IPS DF 6.9 (cell line): ENCODE measurements around the gene XRCC1.

Source experiments
- DNase-seq: peaks from one replicate; pipeline ENCODE4 v3.0.0-alpha.2; 2013; ENCODE audit warnings: low read depth, low spot score
- H3K27ac ChIP-seq: one replicate; pipeline ENCODE4 v1.5.1; 2013; ENCODE audit warnings: low read length, control low read depth
- H3K27me3 ChIP-seq: 2 replicates; pipeline ENCODE4 v1.6.1; 2013; ENCODE audit warnings: mild to moderate bottlenecking, low read length; ENCODE audit not compliant: control insufficient read depth, insufficient read depth
- H3K36me3 ChIP-seq: 2 replicates; pipeline ENCODE4 v1.6.1; 2013; ENCODE audit warnings: low read length; ENCODE audit not compliant: control insufficient read depth, insufficient read depth
- H3K4me1 ChIP-seq: 2 replicates; pipeline ENCODE4 v1.6.1; 2013; ENCODE audit warnings: low read length; ENCODE audit not compliant: control insufficient read depth, insufficient read depth
- H3K4me3 ChIP-seq: 2 replicates; pipeline ENCODE4 v1.5.1; 2013; ENCODE audit warnings: mild to moderate bottlenecking, low read length
- H3K9me3 ChIP-seq: 2 replicates; pipeline ENCODE4 v1.6.1; 2013; ENCODE audit warnings: low read length, inconsistent platforms; ENCODE audit not compliant: control insufficient read depth, insufficient read depth
- WGBS: extraction: QIAGEN DNeasy Blood & Tissue Kit; methylation state at CpG from one replicate; pipeline ENCODE4 v1.1.7; 2013; ENCODE audit warnings: mixed read lengths, missing lambda C conversion rate; ENCODE audit not compliant: insufficient read length, insufficient coverage; 5-methylcytosine and 5-hydroxymethylcytosine counted together

Gene XRCC1

GRCh38 chr19:43574424-43575155 is 737 bp downstream of the XRCC1 start:
- H3K27ac ChIP-seq, result no peak overlapping the region
- no CpG with 5 or more reads among the region's 12 CpGs for WGBS
- no peaks in the 10 kb centered on the region for H3K9me3 ChIP-seq
- no peaks in the 10 kb centered on the region for H3K27me3 ChIP-seq
- no peaks in the 10 kb centered on the region for H3K36me3 ChIP-seq
- 0 out of 2 replicates have a peak, but pooled peaks cover 2% of the 10 kb centered on the region for H3K4me1 ChIP-seq
- peak overlapping the region; percentile 78; the same call in 1 of the 2 replicates for H3K4me3 ChIP-seq
- no peak for DNase-seq

DNA sequence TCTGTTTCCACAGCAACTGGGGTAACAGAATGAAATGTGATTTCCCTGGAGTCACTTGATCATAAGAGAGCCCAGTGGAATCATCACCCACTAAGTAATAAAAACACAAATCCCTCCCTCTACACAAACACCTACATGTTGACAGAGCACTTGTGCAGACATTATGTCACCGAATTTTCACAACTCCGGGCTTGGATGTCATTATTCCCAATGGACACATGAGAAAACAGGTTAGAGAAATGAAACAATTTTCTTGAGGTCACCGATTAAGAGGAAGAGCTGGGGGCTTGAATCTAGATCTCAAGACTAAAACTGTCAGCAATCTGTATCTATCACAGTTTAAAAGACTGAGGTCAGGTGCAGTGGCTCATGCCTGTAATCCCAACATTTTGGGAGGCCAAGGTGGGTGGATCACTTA is 3.1 kb downstream of the XRCC1 start:
- whole genome bisulfite sequencing, result no CpG with 5 or more reads among the region's 3 CpGs
- Histone ChIP-seq H3K27me3 (no peaks in the 10 kb centered on the region), H3K4me3 (no peak overlapping the region), H3K36me3 (no peaks in the 10 kb centered on the region), H3K9me3 (no peaks in the 10 kb centered on the region), H3K27ac (no peak overlapping the region), H3K4me1 (0 out of 2 replicates have a peak, but pooled peaks cover 2% of the 10 kb centered on the region)
- DNase-seq, result no peak

DNA sequence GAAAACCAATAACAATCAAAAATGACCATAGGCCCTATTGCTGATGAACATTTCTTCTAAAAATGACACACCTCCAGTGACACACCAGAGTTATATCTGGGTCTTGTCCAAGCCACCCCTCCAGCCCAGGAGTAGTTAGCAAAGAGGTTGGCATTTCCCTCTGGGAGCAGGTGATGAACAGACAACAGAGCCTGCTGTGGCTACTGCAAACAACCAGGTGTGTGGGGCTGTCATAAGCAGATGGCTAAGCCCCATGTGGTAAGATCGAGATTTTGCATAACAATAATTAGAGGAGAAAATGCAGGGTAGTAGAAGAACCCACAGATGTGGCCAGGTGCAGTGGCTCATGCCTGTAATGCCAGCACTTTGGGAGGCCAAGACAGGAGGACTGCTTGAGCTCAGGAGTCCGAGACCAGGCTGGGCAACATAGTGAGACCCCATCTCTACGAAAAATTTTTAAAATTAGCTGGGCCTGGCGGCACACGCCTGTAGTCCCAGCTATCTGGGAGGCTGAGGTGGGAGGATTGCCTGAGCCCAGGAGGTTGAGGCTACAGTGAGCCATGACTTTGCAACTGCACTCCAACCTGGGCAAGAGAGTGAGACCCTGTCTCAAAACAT is 5.0 kb downstream of the XRCC1 start:
- no peaks in the 10 kb centered on the region for H3K9me3 ChIP-seq
- H3K36me3 ChIP-seq, result no peaks in the 10 kb centered on the region
- no peak for DNase-seq
- no CpG with 5 or more reads among the region's 5 CpGs for WGBS
- H3K4me1 ChIP-seq, result no peaks in the 10 kb centered on the region
- H3K4me3 ChIP-seq, result no peak overlapping the region
- no peak overlapping the region for H3K27ac ChIP-seq
- no peaks in the 10 kb centered on the region for H3K27me3 ChIP-seq

GRCh38 chr19:43569657-43570056 is 5.7 kb downstream of the XRCC1 start:
- no peaks in the 10 kb centered on the region for H3K4me1 ChIP-seq
- H3K36me3 ChIP-seq, result no peaks in the 10 kb centered on the region
- no peaks in the 10 kb centered on the region for H3K27me3 ChIP-seq
- H3K4me3 ChIP-seq, result no peak overlapping the region
- no peak overlapping the region for H3K27ac ChIP-seq
- no peak for DNase-seq
- WGBS, result no CpG with 5 or more reads among the region's 5 CpGs
- no peaks in the 10 kb centered on the region for H3K9me3 ChIP-seq

DNA sequence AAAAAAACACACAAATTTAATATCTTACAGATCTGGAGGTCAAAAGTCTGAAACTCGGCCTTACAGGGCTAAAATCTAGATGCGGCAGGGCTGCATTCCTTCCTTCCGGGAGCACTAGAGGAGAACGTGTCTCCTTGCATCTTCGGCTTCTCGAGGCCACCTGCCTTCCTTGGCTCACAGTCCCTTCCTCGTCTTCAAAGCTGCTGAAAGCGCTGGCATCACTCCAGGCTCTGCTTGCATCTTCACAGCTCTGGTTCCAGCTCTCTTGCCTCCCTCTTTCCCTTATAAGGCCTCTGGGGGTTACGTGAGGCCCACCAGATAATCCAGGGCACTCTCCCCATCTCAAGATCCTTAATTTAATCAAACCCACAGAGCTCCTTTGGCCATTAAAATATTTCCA is 10.5 kb downstream of the XRCC1 start:
- Histone ChIP-seq H3K36me3 (peaks cover 4% of the 10 kb centered on the region; the same call in 1 of the 2 replicates), H3K27me3 (no peaks in the 10 kb centered on the region), H3K4me3 (no peak overlapping the region), H3K9me3 (no peaks in the 10 kb centered on the region), H3K27ac (no peak overlapping the region), H3K4me1 (no peaks in the 10 kb centered on the region)
- WGBS, result no CpG with 5 or more reads among the region's 9 CpGs
- no peak for DNase-seq

- Histone ChIP-seq H3K36me3 (peaks cover 4% of the 10 kb centered on the region; the same call in 1 of the 2 replicates), H3K27ac (no peak overlapping the region), H3K27me3 (no peaks in the 10 kb centered on the region), H3K4me3 (no peak overlapping the region), H3K4me1 (no peaks in the 10 kb centered on the region), H3K9me3 (no peaks in the 10 kb centered on the region)
- no peak for DNase-seq
- no CpG with 5 or more reads among the region's 10 CpGs for WGBS
These were observed 11.4 kb downstream of the XRCC1 start for GRCh38 chr19:43563816-43564457.

- no peaks in the 10 kb centered on the region for H3K27me3 ChIP-seq
- no peak overlapping the region for H3K4me3 ChIP-seq
- H3K4me1 ChIP-seq, result no peaks in the 10 kb centered on the region
- H3K9me3 ChIP-seq, result no peaks in the 10 kb centered on the region
- H3K36me3 ChIP-seq, result peaks cover 4% of the 10 kb centered on the region; the same call in 1 of the 2 replicates
- DNase-seq, result no peak
- no CpG with 5 or more reads among the region's 14 CpGs for WGBS
- H3K27ac ChIP-seq, result no peak overlapping the region
These were observed 12.6 kb downstream of the XRCC1 start for GRCh38 chr19:43562698-43563241.

DNA sequence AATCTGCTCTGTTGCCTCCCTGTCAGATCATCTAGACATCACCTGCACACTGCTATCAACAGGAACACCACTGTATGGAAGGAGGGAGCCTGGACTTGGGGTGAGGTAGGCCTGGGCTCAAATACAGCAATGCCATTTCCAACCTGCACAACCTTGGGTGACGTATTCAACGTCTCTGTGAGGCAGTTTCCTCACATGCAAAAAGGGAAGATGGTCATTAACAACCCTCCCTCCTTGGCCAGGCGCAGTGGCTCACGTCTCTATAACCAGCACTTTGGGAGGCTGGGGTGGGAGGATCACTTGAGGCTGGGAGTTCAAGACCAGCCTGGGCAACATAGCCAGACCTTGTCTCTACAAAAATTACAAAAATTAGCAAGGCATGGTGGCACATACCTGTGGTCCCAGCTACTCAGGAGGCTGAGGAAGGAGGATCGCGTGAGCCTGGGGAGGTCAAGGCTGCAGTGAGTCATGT is 13.1 kb downstream of the XRCC1 start:
- no CpG with 5 or more reads among the region's 6 CpGs for WGBS
- no peaks in the 10 kb centered on the region for H3K9me3 ChIP-seq
- H3K4me3 ChIP-seq, result no peak overlapping the region

GRCh38 chr19:43561139-43561970 is 14.0 kb downstream of the XRCC1 start:
- Histone ChIP-seq H3K36me3 (peaks cover 4% of the 10 kb centered on the region; the same call in 1 of the 2 replicates), H3K4me1 (no peaks in the 10 kb centered on the region), H3K27me3 (no peaks in the 10 kb centered on the region), H3K27ac (no peak overlapping the region), H3K9me3 (no peaks in the 10 kb centered on the region), H3K4me3 (no peak overlapping the region)
- no peak for DNase-seq
- no CpG with 5 or more reads among the region's 12 CpGs for WGBS

More for the DNA sequence above, 13.1 kb downstream of the XRCC1 start:
- Histone ChIP-seq H3K27me3 (no peaks in the 10 kb centered on the region), H3K36me3 (peaks cover 4% of the 10 kb centered on the region; the same call in 1 of the 2 replicates), H3K4me1 (no peaks in the 10 kb centered on the region), H3K27ac (no peak overlapping the region)
- DNase-seq, result no peak
